SK-N-SH treated with all-trans-retinoic acid at 6 μM for 48 hours (cell line): ENCODE results near the gene DEF6.

Experiments used
- ATAC-seq: fragments of 200-7000 bp; cut with Tn5 transposase; 3 replicates; pipeline ENCODE4 v1.9.1; 2020; ENCODE audit warnings: mild to moderate bottlenecking, moderate library complexity
- ARNTL ChIP-seq: fragments of 450-650 bp; formaldehyde crosslinking; IDR thresholded peaks from 2 replicates; pipeline ENCODE4 v1.5.0; 2020; ENCODE audit warnings: low read depth, mild to moderate bottlenecking, moderate library complexity, borderline replicate concordance
- BACH2 ChIP-seq: fragments of 250-450 bp; sonication (Bioruptor Pico); IDR thresholded peaks from 2 replicates; pipeline ENCODE4 v1.9.0; 2021; ENCODE audit warnings: mild to moderate bottlenecking, borderline replicate concordance
- CREB5 ChIP-seq: fragments of 250-450 bp; sonication (Bioruptor Pico); IDR thresholded peaks from 2 replicates; pipeline ENCODE4 v1.5.1; 2020; ENCODE audit warnings: low read depth, mild to moderate bottlenecking, moderate library complexity
- CSDC2 ChIP-seq: fragments of 250-450 bp; sonication (Bioruptor Pico); IDR thresholded peaks from 2 replicates; pipeline ENCODE4 v1.5.0; 2020; ENCODE audit warnings: mild to moderate bottlenecking, moderate library complexity
- ESRRG ChIP-seq: fragments of 250-450 bp; sonication (Bioruptor Pico); IDR thresholded peaks from 2 replicates; pipeline ENCODE4 v1.6.1; 2021; ENCODE audit warnings: mild to moderate bottlenecking
- GLIS3 ChIP-seq: fragments of 250-450 bp; sonication (Bioruptor Pico); IDR thresholded peaks from 2 replicates; pipeline ENCODE4 v1.5.0; 2020; ENCODE audit warnings: mild to moderate bottlenecking, moderate library complexity
- ISL1 ChIP-seq: fragments of 250-450 bp; sonication (Bioruptor Pico); IDR thresholded peaks from 2 replicates; pipeline ENCODE4 v2.1.2; 2022; ENCODE audit warnings: mild to moderate bottlenecking, moderate library complexity
- OSR1 ChIP-seq: fragments of 250-450 bp; sonication (Bioruptor Pico); IDR thresholded peaks from 2 replicates; pipeline ENCODE4 v1.8.0; 2022; ENCODE audit warnings: moderate library complexity, mild to moderate bottlenecking, inconsistent platforms
- PPARA ChIP-seq: fragments of 250-450 bp; sonication (Bioruptor Pico); IDR thresholded peaks from 2 replicates; pipeline ENCODE4 v1.5.0; 2020; ENCODE audit warnings: mild to moderate bottlenecking, borderline replicate concordance
- RARB ChIP-seq: fragments of 250-450 bp; sonication (Bioruptor Pico); IDR thresholded peaks from 2 replicates; pipeline ENCODE4 v1.8.0; 2021; ENCODE audit warnings: mild to moderate bottlenecking, moderate library complexity
- SNAI2 ChIP-seq: fragments of 250-450 bp; sonication (Bioruptor Pico); IDR thresholded peaks from 2 replicates; pipeline ENCODE4 v1.5.0; 2020; ENCODE audit warnings: mild to moderate bottlenecking, moderate library complexity
- TCF4 ChIP-seq: fragments of 250-450 bp; sonication (Bioruptor Pico); IDR thresholded peaks from 2 replicates; pipeline ENCODE4 v1.8.0; 2021; ENCODE audit warnings: mild to moderate bottlenecking, moderate library complexity, borderline replicate concordance
- TOX ChIP-seq: fragments of 250-450 bp; sonication (Bioruptor Pico); IDR thresholded peaks from 2 replicates; pipeline ENCODE4 v1.8.0; 2021; ENCODE audit warnings: mild to moderate bottlenecking, moderate library complexity, borderline replicate concordance
- ZC3H10 ChIP-seq: fragments of 250-450 bp; sonication (Bioruptor Pico); IDR thresholded peaks from 2 replicates; pipeline ENCODE4 v1.5.1; 2021; ENCODE audit warnings: mild to moderate bottlenecking, moderate library complexity
- ZFP3 ChIP-seq: fragments of 250-450 bp; sonication (Bioruptor Pico); IDR thresholded peaks from 2 replicates; pipeline ENCODE4 v1.5.0; 2020; ENCODE audit warnings: mild to moderate bottlenecking, moderate library complexity
- ZFP30 ChIP-seq: fragments of 450-650 bp; formaldehyde crosslinking; IDR thresholded peaks from 2 replicates; pipeline ENCODE4 v1.5.0; 2022; ENCODE audit warnings: mild to moderate bottlenecking, moderate library complexity
- ZNF565 ChIP-seq: fragments of 450-650 bp; formaldehyde crosslinking; conservative IDR thresholded peaks from 2 replicates; pipeline ENCODE4 v1.5.0; 2020; ENCODE audit warnings: low read depth, mild to moderate bottlenecking, moderate library complexity
- ZNF70 ChIP-seq: fragments of 450-650 bp; formaldehyde crosslinking; IDR thresholded peaks from 2 replicates; pipeline ENCODE4 v1.5.0; 2020; ENCODE audit warnings: mild to moderate bottlenecking, moderate library complexity
- ZNF8 ChIP-seq: fragments of 450-650 bp; formaldehyde crosslinking; IDR thresholded peaks from 2 replicates; pipeline ENCODE4 v1.5.0; 2020; ENCODE audit warnings: mild to moderate bottlenecking, moderate library complexity
- TF ChIP-seq, protein P1 (sequence below): fragments of 250-450 bp; sonication (Bioruptor Pico); IDR thresholded peaks from 2 replicates; pipeline ENCODE4 v1.8.0; 2021; ENCODE audit warnings: low read depth, mild to moderate bottlenecking, moderate library complexity, borderline replicate concordance
- TF ChIP-seq, protein P2 (sequence below): fragments of 250-450 bp; sonication (Bioruptor Pico); IDR thresholded peaks from 2 replicates; pipeline ENCODE4 v1.5.0; 2020; ENCODE audit warnings: mild to moderate bottlenecking, moderate library complexity
- TF ChIP-seq, protein P3 (sequence below): fragments of 250-450 bp; sonication (Bioruptor Pico); IDR thresholded peaks from 2 replicates; pipeline ENCODE4 v1.5.1; 2021; ENCODE audit warnings: mild to moderate bottlenecking, moderate library complexity

The DEF6 gene

DNA sequence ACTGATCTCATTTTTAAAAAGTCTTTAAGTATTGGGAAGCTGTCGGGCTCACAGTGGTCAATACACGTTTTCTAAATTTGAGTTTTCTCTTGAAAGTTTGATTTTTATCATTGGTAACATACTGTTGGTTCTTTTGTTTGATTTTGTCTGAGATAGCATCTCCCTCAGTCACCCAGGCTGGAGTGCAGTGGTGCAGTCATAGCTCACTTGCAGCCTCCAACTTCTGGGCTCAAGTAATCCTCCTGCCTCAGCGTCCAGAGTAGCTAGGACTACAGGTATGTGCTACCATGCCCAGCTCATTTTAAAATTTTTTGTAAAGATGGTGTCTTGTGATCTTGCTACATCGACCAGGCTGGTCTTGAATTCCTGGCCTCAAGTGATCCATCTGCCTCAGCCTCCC lies 53.8 kb downstream of the DEF6 start:
- ATAC-seq = no peak
- TF ChIP-seq ISL1 (CRISPR knock-in tag) (no peak), ZC3H10 (no peak), RARB (CRISPR knock-in tag) (no peak), BACH2 (CRISPR knock-in tag) (no peak), OSR1 (CRISPR knock-in tag) (no peak), TCF4 (no peak), GLIS3 (no peak)

- no peak for ATAC-seq
- TF ChIP-seq ZNF8 (CRISPR knock-in tag) = no peak
Measured at GRCh38 chr6:35352735-35353134, 55.1 kb downstream of the DEF6 start.

DNA sequence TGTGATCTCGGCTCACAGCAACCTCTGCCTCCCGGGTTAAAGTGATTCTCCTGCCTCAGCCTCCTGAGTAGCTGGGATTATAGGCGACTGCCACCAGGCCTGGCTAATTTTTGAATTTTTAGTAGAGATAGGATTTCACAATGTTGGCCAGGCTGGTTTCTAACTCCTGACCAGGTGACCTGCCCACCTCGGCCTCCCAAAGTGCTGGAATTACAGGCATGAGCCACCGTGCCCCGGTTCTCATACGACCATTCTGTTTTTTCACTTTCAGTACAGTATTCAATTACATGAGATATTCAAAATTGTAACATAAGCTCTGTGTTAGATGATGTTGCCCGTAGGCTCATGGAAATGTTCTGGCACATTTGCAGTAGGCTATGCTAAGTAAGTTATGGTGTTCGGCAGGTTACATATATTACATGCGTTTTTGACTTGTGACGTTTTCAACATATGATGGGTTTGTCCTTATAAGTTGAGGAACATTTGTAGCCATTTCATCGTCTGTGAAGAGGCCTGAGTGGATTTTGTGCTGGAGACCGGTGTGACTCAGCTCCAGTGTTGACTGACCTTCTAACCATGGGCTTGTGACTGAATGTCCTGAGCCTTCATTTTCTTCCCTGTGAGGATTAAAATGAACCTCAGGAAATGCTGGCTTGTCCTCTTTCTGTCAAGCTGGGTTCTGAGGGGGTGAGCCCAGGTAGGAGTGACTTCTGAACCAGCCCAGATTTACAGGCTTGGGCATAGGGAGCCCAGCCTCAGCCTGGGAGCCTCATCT lies 56.9 kb downstream of the DEF6 start:
- no peak for TF ChIP-seq CREB5
- no peak for TF ChIP-seq ARNTL
- no peak for TF ChIP-seq SNAI2 (CRISPR knock-in tag)
- TF ChIP-seq, protein P1, sequence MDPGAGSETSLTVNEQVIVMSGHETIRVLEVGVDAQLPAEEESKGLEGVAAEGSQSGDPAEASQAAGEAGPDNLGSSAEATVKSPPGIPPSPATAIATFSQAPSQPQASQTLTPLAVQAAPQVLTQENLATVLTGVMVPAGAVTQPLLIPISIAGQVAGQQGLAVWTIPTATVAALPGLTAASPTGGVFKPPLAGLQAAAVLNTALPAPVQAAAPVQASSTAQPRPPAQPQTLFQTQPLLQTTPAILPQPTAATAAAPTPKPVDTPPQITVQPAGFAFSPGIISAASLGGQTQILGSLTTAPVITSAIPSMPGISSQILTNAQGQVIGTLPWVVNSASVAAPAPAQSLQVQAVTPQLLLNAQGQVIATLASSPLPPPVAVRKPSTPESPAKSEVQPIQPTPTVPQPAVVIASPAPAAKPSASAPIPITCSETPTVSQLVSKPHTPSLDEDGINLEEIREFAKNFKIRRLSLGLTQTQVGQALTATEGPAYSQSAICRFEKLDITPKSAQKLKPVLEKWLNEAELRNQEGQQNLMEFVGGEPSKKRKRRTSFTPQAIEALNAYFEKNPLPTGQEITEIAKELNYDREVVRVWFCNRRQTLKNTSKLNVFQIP (CRISPR knock-in tag) = no peak
- TF ChIP-seq, protein P2, sequence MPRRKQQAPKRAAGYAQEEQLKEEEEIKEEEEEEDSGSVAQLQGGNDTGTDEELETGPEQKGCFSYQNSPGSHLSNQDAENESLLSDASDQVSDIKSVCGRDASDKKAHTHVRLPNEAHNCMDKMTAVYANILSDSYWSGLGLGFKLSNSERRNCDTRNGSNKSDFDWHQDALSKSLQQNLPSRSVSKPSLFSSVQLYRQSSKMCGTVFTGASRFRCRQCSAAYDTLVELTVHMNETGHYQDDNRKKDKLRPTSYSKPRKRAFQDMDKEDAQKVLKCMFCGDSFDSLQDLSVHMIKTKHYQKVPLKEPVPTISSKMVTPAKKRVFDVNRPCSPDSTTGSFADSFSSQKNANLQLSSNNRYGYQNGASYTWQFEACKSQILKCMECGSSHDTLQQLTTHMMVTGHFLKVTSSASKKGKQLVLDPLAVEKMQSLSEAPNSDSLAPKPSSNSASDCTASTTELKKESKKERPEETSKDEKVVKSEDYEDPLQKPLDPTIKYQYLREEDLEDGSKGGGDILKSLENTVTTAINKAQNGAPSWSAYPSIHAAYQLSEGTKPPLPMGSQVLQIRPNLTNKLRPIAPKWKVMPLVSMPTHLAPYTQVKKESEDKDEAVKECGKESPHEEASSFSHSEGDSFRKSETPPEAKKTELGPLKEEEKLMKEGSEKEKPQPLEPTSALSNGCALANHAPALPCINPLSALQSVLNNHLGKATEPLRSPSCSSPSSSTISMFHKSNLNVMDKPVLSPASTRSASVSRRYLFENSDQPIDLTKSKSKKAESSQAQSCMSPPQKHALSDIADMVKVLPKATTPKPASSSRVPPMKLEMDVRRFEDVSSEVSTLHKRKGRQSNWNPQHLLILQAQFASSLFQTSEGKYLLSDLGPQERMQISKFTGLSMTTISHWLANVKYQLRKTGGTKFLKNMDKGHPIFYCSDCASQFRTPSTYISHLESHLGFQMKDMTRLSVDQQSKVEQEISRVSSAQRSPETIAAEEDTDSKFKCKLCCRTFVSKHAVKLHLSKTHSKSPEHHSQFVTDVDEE (CRISPR knock-in tag) = no peak
- no peak for TF ChIP-seq CSDC2 (CRISPR knock-in tag)
- TF ChIP-seq, protein P3, sequence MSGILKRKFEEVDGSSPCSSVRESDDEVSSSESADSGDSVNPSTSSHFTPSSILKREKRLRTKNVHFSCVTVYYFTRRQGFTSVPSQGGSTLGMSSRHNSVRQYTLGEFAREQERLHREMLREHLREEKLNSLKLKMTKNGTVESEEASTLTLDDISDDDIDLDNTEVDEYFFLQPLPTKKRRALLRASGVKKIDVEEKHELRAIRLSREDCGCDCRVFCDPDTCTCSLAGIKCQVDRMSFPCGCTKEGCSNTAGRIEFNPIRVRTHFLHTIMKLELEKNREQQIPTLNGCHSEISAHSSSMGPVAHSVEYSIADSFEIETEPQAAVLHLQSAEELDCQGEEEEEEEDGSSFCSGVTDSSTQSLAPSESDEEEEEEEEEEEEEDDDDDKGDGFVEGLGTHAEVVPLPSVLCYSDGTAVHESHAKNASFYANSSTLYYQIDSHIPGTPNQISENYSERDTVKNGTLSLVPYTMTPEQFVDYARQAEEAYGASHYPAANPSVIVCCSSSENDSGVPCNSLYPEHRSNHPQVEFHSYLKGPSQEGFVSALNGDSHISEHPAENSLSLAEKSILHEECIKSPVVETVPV = no peak
- no peak for TF ChIP-seq ZNF70 (CRISPR knock-in tag)
- no peak for TF ChIP-seq ZNF8 (CRISPR knock-in tag)
- TF ChIP-seq PPARA (CRISPR knock-in tag) = no peak
- TF ChIP-seq ZC3H10 = no peak
- no peak for TF ChIP-seq GLIS3
- TF ChIP-seq ESRRG = no peak
- no peak for TF ChIP-seq RARB (CRISPR knock-in tag)
- no peak for TF ChIP-seq ZFP30 (CRISPR knock-in tag)
- TF ChIP-seq TOX = no peak
- no peak for TF ChIP-seq ISL1 (CRISPR knock-in tag)
- ATAC-seq = no peak

GRCh38 chr6:35356391-35356790 lies 58.8 kb downstream of the DEF6 start:
- TF ChIP-seq, protein P3 = no peak
- TF ChIP-seq, protein P1 (CRISPR knock-in tag) = no peak
- TF ChIP-seq SNAI2 (CRISPR knock-in tag) = no peak
- TF ChIP-seq OSR1 (CRISPR knock-in tag) = no peak
- TF ChIP-seq ISL1 (CRISPR knock-in tag) = no peak
- no peak for TF ChIP-seq CSDC2 (CRISPR knock-in tag)
- TF ChIP-seq ZFP3 (CRISPR knock-in tag) = no peak
- no peak for TF ChIP-seq BACH2 (CRISPR knock-in tag)
- no peak for TF ChIP-seq ARNTL
- no peak for TF ChIP-seq GLIS3
- TF ChIP-seq RARB (CRISPR knock-in tag) = no peak
- no peak for TF ChIP-seq TOX
- TF ChIP-seq ZNF8 (CRISPR knock-in tag) = no peak
- TF ChIP-seq ZNF565 (CRISPR knock-in tag) = no peak
- no peak for ATAC-seq
